ENCODE measurements around the gene CGNL1.
A peak's percentile ranks its signal among the peaks of the same experiment; 100 is the strongest.

The CGNL1 gene

GRCh38 chr15:57572468-57572867, 196.2 kb downstream of the CGNL1 start:
- no peak for DNase-seq (ENCODE audit: low spot score)

- no peak for DNase-seq (ENCODE audit: low spot score)
These were observed 196.8 kb downstream of the CGNL1 start for GRCh38 chr15:57573151-57573550.

GRCh38 chr15:57575363-57575762, 199.1 kb downstream of the CGNL1 start:
- DNase-seq (ENCODE audit: low spot score), result no peak

- DNase-seq (ENCODE audit: low spot score), result no peak
These were observed 202.1 kb downstream of the CGNL1 start for GRCh38 chr15:57578288-57578900.

- DNase-seq (ENCODE audit: low spot score), result no peak
These were observed 204.1 kb downstream of the CGNL1 start for GRCh38 chr15:57580428-57580827.

- no peak for DNase-seq (ENCODE audit: low spot score)
These were observed 204.6 kb downstream of the CGNL1 start for GRCh38 chr15:57580866-57581265.

- no peak for DNase-seq (ENCODE audit: low spot score)
These were observed 205.8 kb downstream of the CGNL1 start for GRCh38 chr15:57582090-57582489.

- no peak for DNase-seq (ENCODE audit: low spot score)
These were observed 207.0 kb downstream of the CGNL1 start for GRCh38 chr15:57583282-57583681.

- DNase-seq (ENCODE audit: low spot score), result no peak
These were observed 207.4 kb downstream of the CGNL1 start for GRCh38 chr15:57583720-57584119.

- DNase-seq (ENCODE audit: low spot score), result no peak
These were observed 210.5 kb downstream of the CGNL1 start for GRCh38 chr15:57586661-57587424.

- DNase-seq (ENCODE audit: low spot score), result no peak
These were observed 213.0 kb downstream of the CGNL1 start for GRCh38 chr15:57589281-57589680.

- DNase-seq (ENCODE audit: low spot score), result no peak
These were observed 213.4 kb downstream of the CGNL1 start for GRCh38 chr15:57589754-57590153.

- DNase-seq (ENCODE audit: low spot score), result peak; percentile 30
These were observed 215.0 kb downstream of the CGNL1 start for GRCh38 chr15:57591237-57591821.

GRCh38 chr15:57591822-57592367, 215.6 kb downstream of the CGNL1 start, which contains the start of gene MYZAP:
MYZAP (plus strand) TSS chr15:57591904; CDS start chr15:57592035, 131 bp downstream.
- peak; percentile 40 for DNase-seq (ENCODE audit: low spot score)

GRCh38 chr15:57592426-57592825, 216.1 kb downstream of the CGNL1 start:
- DNase-seq (ENCODE audit: low spot score), result no peak

GRCh38 chr15:57592836-57593420, 216.6 kb downstream of the CGNL1 start:
- no peak for DNase-seq (ENCODE audit: low spot score)

- DNase-seq (ENCODE audit: low spot score), result no peak
These were observed 218.2 kb downstream of the CGNL1 start for GRCh38 chr15:57594479-57594878.

- DNase-seq (ENCODE audit: low spot score), result no peak
These were observed 218.9 kb downstream of the CGNL1 start for GRCh38 chr15:57595011-57595866.

- DNase-seq (ENCODE audit: low spot score), result no peak
These were observed 220.1 kb downstream of the CGNL1 start for GRCh38 chr15:57596301-57596855.

GRCh38 chr15:57596978-57597377, 220.7 kb downstream of the CGNL1 start:
- DNase-seq (ENCODE audit: low spot score), result no peak

GRCh38 chr15:57597431-57597830, 221.1 kb downstream of the CGNL1 start:
- DNase-seq (ENCODE audit: low spot score), result no peak
